ENCODE results near the gene RASSF1. TPM values are rescaled to one million over a fixed set of nuclear protein-coding genes. Genes with fewer than 3 reads are reported as not detected.
A peak's percentile ranks its signal among the peaks of the same experiment; 100 is the strongest.

Gene RASSF1
- total and polyA plus RNA-seq, 2 donors (not counting 3 experiments of a cell fraction or from before 2014, with no cell fraction given): 31.9 to 59.7 TPM

GRCh38 chr3:50302095-50303012, 38.3 kb downstream of the RASSF1 start:
- Histone ChIP-seq H4K20me1 (replicated peaks; ENCODE audit: control insufficient read depth, extremely low read depth, insufficient read depth, low read length) (no peaks in the 10 kb centered on the region), H3K4me3 (replicated peaks in 1 of 3; ENCODE audit: insufficient read depth in 1 of 3, low read depth in 1 of 3, low read length in 3 of 3) (no peak overlapping the region), H2AFZ (ENCODE audit: low read depth, low read length) (no peak overlapping the region), H3K36me3 (ENCODE audit: control insufficient read depth in 2 of 2, extremely low read depth in 1 of 2, insufficient read depth in 2 of 2, low read length in 2 of 2) (no peaks in the 10 kb centered on the region), H3K9ac (replicated peaks; ENCODE audit: extremely low read depth, insufficient read depth, low read length) (no peak overlapping the region), H3K4me2 (ENCODE audit: insufficient read depth, low read length) (no peak overlapping the region), H3K4me1 (ENCODE audit: control insufficient read depth, extremely low read depth, insufficient read depth, low read length) (peaks cover 25% of the 10 kb centered on the region), H3K27me3 (ENCODE audit: control insufficient read depth in 2 of 2, insufficient read depth in 2 of 2, low read length in 2 of 2) (no peaks in the 10 kb centered on the region), H3K79me2 (ENCODE audit: control insufficient read depth, insufficient read depth, low read length) (no peaks in the 10 kb centered on the region), H3K27ac (ENCODE audit: insufficient read depth, low read depth, low read length) (no peak overlapping the region), H3K9me1 (replicated peaks; ENCODE audit: control insufficient read depth, extremely low read depth, insufficient read depth, low read length) (no peaks in the 10 kb centered on the region), H3K9me3 (replicated peaks; ENCODE audit: control insufficient read depth, insufficient read depth, low read length) (no peaks in the 10 kb centered on the region)
- no peak for DNase-seq (ENCODE audit: low read depth, low spot score)
- dilution Hi-C loops (cut with MboI; ENCODE audit: extremely low pct_ligation_motif_present, low sequenced_read_pairs) (no loop called here), intact Hi-C loops (cut with micrococcal nuclease) (no loop called here)
- FAIRE-seq: no peak
- BruUV-seq (replicated peaks): no TSS peak
- TF ChIP-seq CTCF (IDR thresholded peaks at IDR 0.05; ENCODE audit: extremely low read depth in 1 of 2, insufficient read depth in 1 of 2, low read depth in 1 of 2, low read length in 2 of 2): no peak
- peak; percentile 3 for TF ChIP-seq POLR2A (IDR thresholded peaks at IDR 0.05; ENCODE audit: low read depth, low read length)
- TF ChIP-seq POLR2AphosphoS5 (IDR thresholded peaks at IDR 0.05; ENCODE audit: insufficient read depth, low read depth, low read length): no peak
- POLR2A ChIA-PET: no interaction called here
- CTCF ChIA-PET: interaction anchor here (6.6 kb wide), 1 partner anchor 22 kb away, joined by 48 read pairs; the partner anchor contains the start of gene HYAL2

GRCh38 chr3:50300681-50301254, 39.9 kb downstream of the RASSF1 start:
- no TSS peak for BruUV-seq (replicated peaks)
- FAIRE-seq: no peak
- ChIA-PET CTCF (no interaction called here), POLR2A (no interaction called here)
- Histone ChIP-seq H3K27ac (ENCODE audit: insufficient read depth, low read depth, low read length) (peak overlapping the region; percentile 50), H4K20me1 (replicated peaks; ENCODE audit: control insufficient read depth, extremely low read depth, insufficient read depth, low read length) (no peaks in the 10 kb centered on the region), H3K4me1 (ENCODE audit: control insufficient read depth, extremely low read depth, insufficient read depth, low read length) (peaks cover 25% of the 10 kb centered on the region), H3K4me3 (replicated peaks in 1 of 3; ENCODE audit: insufficient read depth in 1 of 3, low read depth in 1 of 3, low read length in 3 of 3) (no peak overlapping the region), H2AFZ (ENCODE audit: low read depth, low read length) (no peak overlapping the region), H3K27me3 (ENCODE audit: control insufficient read depth in 2 of 2, insufficient read depth in 2 of 2, low read length in 2 of 2) (no peaks in the 10 kb centered on the region), H3K4me2 (ENCODE audit: insufficient read depth, low read length) (peak overlapping the region; percentile 42), H3K9me3 (replicated peaks; ENCODE audit: control insufficient read depth, insufficient read depth, low read length) (no peaks in the 10 kb centered on the region), H3K36me3 (ENCODE audit: control insufficient read depth in 2 of 2, extremely low read depth in 1 of 2, insufficient read depth in 2 of 2, low read length in 2 of 2) (no peaks in the 10 kb centered on the region), H3K9ac (replicated peaks; ENCODE audit: extremely low read depth, insufficient read depth, low read length) (no peak overlapping the region), H3K79me2 (ENCODE audit: control insufficient read depth, insufficient read depth, low read length) (no peaks in the 10 kb centered on the region), H3K9me1 (replicated peaks; ENCODE audit: control insufficient read depth, extremely low read depth, insufficient read depth, low read length) (no peaks in the 10 kb centered on the region)
- dilution Hi-C loops (cut with MboI; ENCODE audit: extremely low pct_ligation_motif_present, low sequenced_read_pairs) (no loop called here), intact Hi-C loops (cut with micrococcal nuclease) (no loop called here)
- TF ChIP-seq POLR2A (IDR thresholded peaks at IDR 0.05; ENCODE audit: low read depth, low read length): no peak
- TF ChIP-seq EZH2 (IDR thresholded peaks at IDR 0.05; ENCODE audit: borderline replicate concordance, low read depth, low read length, severe bottlenecking): no peak
- TF ChIP-seq POLR2AphosphoS5 (IDR thresholded peaks at IDR 0.05; ENCODE audit: insufficient read depth, low read depth, low read length): no peak
- no peak for TF ChIP-seq GATA2 (IDR thresholded peaks at IDR 0.05; ENCODE audit: insufficient read depth, insufficient read length, low read depth, low read length)
- TF ChIP-seq JUN (IDR thresholded peaks at IDR 0.05; ENCODE audit: borderline replicate concordance, insufficient read depth, insufficient read length, low read depth): no peak
- TF ChIP-seq MAX (IDR thresholded peaks at IDR 0.05; ENCODE audit: insufficient read depth, insufficient read length): no peak
- no peak for TF ChIP-seq CTCF (IDR thresholded peaks at IDR 0.05; ENCODE audit: extremely low read depth in 1 of 2, insufficient read depth in 1 of 2, low read depth in 1 of 2, low read length in 2 of 2)
- no peak for DNase-seq (ENCODE audit: low read depth, low spot score)

Data from endothelial cell of umbilical vein (primary cell).